GM12878 (cell line): ENCODE data around the gene ADAMTS16. TPM values are rescaled to one million over a fixed set of nuclear protein-coding genes. Genes with fewer than 3 reads are reported as not detected.

Experiments
- ATAC-seq: fragments of 200-7000 bp; cut with Tn5 transposase; 3 replicates; pipeline ENCODE4 v1.9.1; 2020; ENCODE audit warnings: mild to moderate bottlenecking, moderate library complexity
- BruUV-seq: library from RNA; stranded (reverse); fragments of 400-500 nt; replicated peaks from 2 replicates; lab custom pipeline; 2021; lab: Mats Ljungman, UMichigan
- CTCF ChIA-PET: fragments of 300-600 bp; sonication (Branson Sonifier 250); formaldehyde crosslinking; extraction: SDS; loops from one replicate; lab custom pipeline; 2021; ENCODE audit warnings: inconsistent platforms; lab: Yijun Ruan, JAX
- POLR2A ChIA-PET: fragments of 350-600 bp; formaldehyde crosslinking; extraction: SDS; loops from one replicate; lab custom pipeline; 2021; ENCODE audit warnings: inconsistent platforms; lab: Charles Lee
- RAD21 ChIA-PET: fragments of 300-600 bp; sonication (Branson Sonifier 250); formaldehyde crosslinking; loops from one replicate; lab custom pipeline; 2023; ENCODE audit warnings: antibody characterized with exemption; ENCODE audit not compliant: unreplicated experiment; lab: Charles Lee
- SMC1A ChIA-PET: fragments of 300-600 bp; sonication (Branson Sonifier 250); formaldehyde crosslinking; loops from one replicate; lab custom pipeline; 2023; ENCODE audit not compliant: unreplicated experiment, uncharacterized antibody; lab: Charles Lee
- DNase-seq: peaks from one replicate; pipeline ENCODE4 v3.0.0-alpha.2; 2011; ENCODE audit warnings: low read depth, low spot score
- FAIRE-seq: peaks from 3 replicates; lab custom pipeline; 2011; peaks lifted over from hg19 to GRCh38; lab: Jason Lieb, UNC
- H2AFZ ChIP-seq: 2 replicates; pipeline ENCODE4 v1.6.0; 2011; ENCODE audit warnings: low read depth, low read length, control low read depth; ENCODE audit not compliant: control insufficient read depth
- H3K27ac ChIP-seq: 2 replicates; pipeline ENCODE4 v1.5.1; 2011; ENCODE audit warnings: control low read depth; ENCODE audit not compliant: control insufficient read depth, insufficient read depth
- H3K27me3 ChIP-seq, 2 experiments: replicated peaks in 1 of 2; 2 replicates each; pipeline versions ENCODE4 v1.6.0 to v1.6.1; 2011; ENCODE audit warnings: low read length in 1 of 2; ENCODE audit not compliant: control insufficient read depth in 2 of 2, insufficient read depth in 2 of 2
- H3K36me3 ChIP-seq, 2 experiments: 2 replicates each; pipeline ENCODE4 v1.5.1; 2011; ENCODE audit warnings: low read length in 1 of 2; ENCODE audit not compliant: control insufficient read depth in 2 of 2, insufficient read depth in 2 of 2
- H3K4me1 ChIP-seq: 2 replicates; pipeline ENCODE4 v1.6.1; 2011; ENCODE audit warnings: mild to moderate bottlenecking, low read length, moderate library complexity, mixed read lengths; ENCODE audit not compliant: control insufficient read depth, insufficient read depth
- H3K4me2 ChIP-seq: 2 replicates; pipeline ENCODE4 v1.6.0; 2011; ENCODE audit warnings: control low read depth; ENCODE audit not compliant: control insufficient read depth, insufficient read depth
- H3K4me3 ChIP-seq: fragments of 200-600 bp; sonication (generic); 2 replicates; pipeline ENCODE4 v1.5.1; 2016
- H3K79me2 ChIP-seq: 2 replicates; pipeline ENCODE4 v1.6.0; 2011; ENCODE audit warnings: low read length; ENCODE audit not compliant: control insufficient read depth, insufficient read depth
- H3K9ac ChIP-seq: 2 replicates; pipeline ENCODE4 v1.8.0; 2011; ENCODE audit warnings: low read length, control low read depth, mixed read lengths; ENCODE audit not compliant: control insufficient read depth, insufficient read depth
- H3K9me3 ChIP-seq: replicated peaks from 3 replicates; pipeline ENCODE4 v1.5.1; 2011; ENCODE audit warnings: mild to moderate bottlenecking, low read length; ENCODE audit not compliant: control insufficient read depth, insufficient read depth
- H4K20me1 ChIP-seq: 2 replicates; pipeline ENCODE4 v1.6.0; 2011; ENCODE audit not compliant: control insufficient read depth, insufficient read depth
- FOS ChIP-seq: IDR thresholded peaks from 3 replicates; pipeline ENCODE4 v1.6.1; 2011; ENCODE audit warnings: borderline replicate concordance; ENCODE audit not compliant: insufficient read length; ENCODE audit errors: extremely low read depth
- HDAC6 ChIP-seq: fragments of 200-600 bp; sonication (generic); IDR thresholded peaks from one replicate; pipeline ENCODE4 v1.8.0; 2017; ENCODE audit warnings: antibody characterized with exemption; ENCODE audit not compliant: unreplicated experiment
- USF2 ChIP-seq: IDR thresholded peaks from 2 replicates; pipeline ENCODE4 v1.6.1; 2011; ENCODE audit warnings: low read depth, low read length, improper control_type of control experiment, borderline replicate concordance
- WGBS: methylation state at CpG from one replicate; pipeline ENCODE4 v1.1.6; 2016; ENCODE audit warnings: low lambda C conversion rate; ENCODE audit not compliant: insufficient replicate concordance, insufficient coverage; ENCODE audit errors: missing lambda C conversion rate; 5-methylcytosine and 5-hydroxymethylcytosine counted together
- in situ Hi-C: fragments of 300-500 bp; cut with MboI; formaldehyde crosslinking; loops from 9 replicates; pipeline ENCODE4 v1.14.3; 2018; ENCODE audit warnings: mixed read lengths
- intact Hi-C: fragments of 100-400 bp; cut with micrococcal nuclease; formaldehyde crosslinking; loops from one replicate; pipeline ENCODE4 v1.14.2; 2022; ENCODE audit not compliant: unreplicated experiment
- polyA plus RNA-seq, 11 experiments: library from polyadenylated mRNA; depleted of rRNA in 4 of 11; unstranded in 6 of 11; stranded (reverse) in 5 of 11; fragments of >200 nt; fragmentation: Nextera tagmentation in 4 of 11; fragmentation: Illumina TruSeq in 1 of 11; extraction: Ambion mirVana in 4 of 11; extraction: Trizol in 1 of 11; gene quantifications; 1 replicate in 1 of 11; 2 replicates in 10 of 11; pipeline versions ENCODE4 v1.2.1 to v1.2.3, GENCODE V29; 2011 to 2016; ENCODE audit warnings: inconsistent platforms in 2 of 11, missing spikeins in 2 of 11, low read depth in 1 of 11
- total RNA-seq, 4 experiments: library from RNA; depleted of rRNA in 3 of 4; stranded (reverse); fragments of >200 nt in 3 of 4; fragmentation: Illumina TruSeq in 1 of 4; extraction: Trizol in 1 of 4; gene quantifications; 2 replicates each; pipeline versions ENCODE4 v1.2.1 to v1.2.3, GENCODE V29; 2013 to 2021

ADAMTS16 gene
- total and polyA plus RNA-seq, 10 of the 15 experiments (the other 5 are each of a cell fraction or from before 2014, with no cell fraction given), result 0.04 TPM; not detected in 9

DNA sequence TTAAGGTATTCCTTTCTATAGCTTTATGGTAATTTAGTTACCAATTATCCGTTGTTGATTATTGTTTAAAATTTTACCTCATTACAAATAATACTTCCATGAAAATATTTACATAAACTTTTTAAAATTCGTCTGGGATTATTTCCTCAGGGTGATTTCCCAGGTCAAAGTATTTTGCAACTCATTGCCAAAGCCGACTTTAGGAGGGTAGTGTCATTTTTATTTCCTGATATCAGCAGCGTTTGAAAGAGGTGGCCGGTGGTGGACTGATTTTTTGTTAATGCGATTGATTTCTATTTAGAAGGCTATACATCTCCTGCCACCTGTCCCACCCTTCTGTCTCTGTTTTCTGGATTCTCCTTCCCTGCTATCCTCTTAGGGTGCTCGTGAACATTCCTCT, 4.3 kb downstream of the ADAMTS16 start:
- H3K4me1 ChIP-seq, result no peaks in the 10 kb centered on the region
- DNase-seq (no peak), FAIRE-seq (no peak), ATAC-seq (no peak)
- no peaks in the 10 kb centered on the region; the same call in 2 of the 3 replicates for H3K9me3 ChIP-seq
- H3K27ac ChIP-seq, result no peak overlapping the region
- peaks cover 2 to 4% of the 10 kb centered on the region in 2 experiments; a peak in 2 of 4 replicates for H3K27me3 ChIP-seq
- ChIA-PET RAD21 (interaction anchor here (1.5 kb wide), 1 partner anchor 274 kb away, joined by 4 read pairs; no protein-coding TSS in a partner anchor), POLR2A (no interaction called here), CTCF (interaction anchor here (0.7 to 1.2 kb wide), 4 partner anchors 8 to 275 kb away, joined by 3 to 5 read pairs (median 3); no protein-coding TSS in a partner anchor), SMC1A (interaction anchor here (0.9 to 1.4 kb wide), 2 partner anchors 274 to 277 kb away, joined by 4 to 5 read pairs; no protein-coding TSS in a partner anchor)
- no TSS peak for BruUV-seq
- 53% methylated on average over 7 of the region's 7 CpGs for WGBS
- no peaks in the 10 kb centered on the region for H3K36me3 ChIP-seq
- H3K9ac ChIP-seq, result no peak overlapping the region
- TF ChIP-seq HDAC6, result no peak
- TF ChIP-seq USF2, result no peak
- no peak for TF ChIP-seq FOS
- H3K4me3 ChIP-seq, result no peak overlapping the region
- intact Hi-C loops, result no loop called here
- no peak overlapping the region for H2AFZ ChIP-seq
- in situ Hi-C loops, result loop anchor here (5.0 kb wide), 1 partner anchor 278 kb away; the partner anchor contains the start of gene ICE1
- no peaks in the 10 kb centered on the region for H3K79me2 ChIP-seq
- no peak overlapping the region for H3K4me2 ChIP-seq
- no peaks in the 10 kb centered on the region for H4K20me1 ChIP-seq
